Pons (tissue), 1 donor: ENCODE data around the gene KIAA1328.

ENCODE experiments used
- DNase-seq: peaks from one replicate; pipeline ENCODE4 v3.0.0-alpha.2; 2016; ENCODE audit warnings: low spot score

KIAA1328 gene

GRCh38 chr18:37253394-37254235 is 424.7 kb downstream of the KIAA1328 start:
- no peak for DNase-seq

GRCh38 chr18:37254236-37254754 is 425.4 kb downstream of the KIAA1328 start:
- DNase-seq: no peak

DNA sequence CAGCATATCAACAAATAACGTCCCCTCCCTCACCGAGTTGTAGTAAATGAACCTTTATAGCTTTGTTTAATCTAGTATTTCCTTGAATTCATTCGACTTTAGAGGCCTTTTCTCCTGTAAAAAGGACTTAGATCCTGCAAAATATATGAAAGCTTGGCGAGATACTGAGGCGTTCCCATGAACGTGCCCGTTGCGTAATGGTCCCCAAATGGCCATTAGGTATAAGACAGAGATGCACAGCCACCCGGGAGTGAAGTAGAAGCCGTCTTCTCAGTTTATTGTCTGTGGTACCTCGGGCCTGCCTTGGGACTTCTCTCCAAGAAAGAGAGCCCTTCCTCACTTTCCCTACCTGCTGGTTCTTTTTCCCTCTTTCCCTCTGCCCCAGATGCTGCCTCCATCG is 426.0 kb downstream of the KIAA1328 start:
- DNase-seq: no peak

DNA sequence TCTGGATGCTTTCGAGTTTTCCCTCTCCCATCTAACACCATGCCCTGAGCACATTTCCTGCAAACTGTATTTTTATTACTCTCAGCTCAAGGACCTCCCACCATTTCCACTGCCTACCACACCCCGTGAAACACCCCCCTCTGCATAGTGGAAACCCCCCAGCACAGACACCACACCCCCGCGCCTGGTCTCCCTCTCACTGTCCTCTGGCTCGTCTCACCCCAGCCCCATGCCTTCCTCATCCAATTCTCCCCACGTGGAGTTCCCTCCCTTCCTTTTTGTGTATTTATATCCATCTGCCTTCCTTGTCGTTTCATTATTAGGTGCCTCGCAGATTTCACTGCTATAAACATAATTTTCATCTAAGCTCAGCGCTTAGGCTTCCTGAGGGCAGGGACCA is 429.2 kb downstream of the KIAA1328 start:
- DNase-seq: no peak

DNA sequence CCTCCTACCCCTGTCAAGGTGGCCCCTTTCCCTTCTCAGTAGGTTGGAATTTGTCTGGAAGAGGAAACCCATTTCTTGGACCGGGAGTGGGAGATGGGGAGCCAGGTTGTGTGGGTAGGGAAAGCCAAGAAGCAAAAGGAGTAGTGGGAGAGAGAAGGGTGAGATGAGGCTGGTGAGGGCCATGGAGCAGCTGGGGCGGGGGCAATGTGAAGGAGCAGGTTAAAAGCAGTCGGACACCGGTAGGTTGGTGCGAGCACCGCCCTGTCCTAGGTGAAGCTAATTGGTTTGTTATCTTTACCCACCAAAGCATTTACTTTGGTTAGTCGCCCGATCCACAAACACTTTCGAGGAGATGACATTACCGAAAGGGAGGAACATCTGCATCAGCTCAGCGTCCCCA is 429.9 kb downstream of the KIAA1328 start:
- DNase-seq: no peak

- DNase-seq: no peak
Measured at GRCh38 chr18:37259711-37260110, 430.8 kb downstream of the KIAA1328 start.

DNA sequence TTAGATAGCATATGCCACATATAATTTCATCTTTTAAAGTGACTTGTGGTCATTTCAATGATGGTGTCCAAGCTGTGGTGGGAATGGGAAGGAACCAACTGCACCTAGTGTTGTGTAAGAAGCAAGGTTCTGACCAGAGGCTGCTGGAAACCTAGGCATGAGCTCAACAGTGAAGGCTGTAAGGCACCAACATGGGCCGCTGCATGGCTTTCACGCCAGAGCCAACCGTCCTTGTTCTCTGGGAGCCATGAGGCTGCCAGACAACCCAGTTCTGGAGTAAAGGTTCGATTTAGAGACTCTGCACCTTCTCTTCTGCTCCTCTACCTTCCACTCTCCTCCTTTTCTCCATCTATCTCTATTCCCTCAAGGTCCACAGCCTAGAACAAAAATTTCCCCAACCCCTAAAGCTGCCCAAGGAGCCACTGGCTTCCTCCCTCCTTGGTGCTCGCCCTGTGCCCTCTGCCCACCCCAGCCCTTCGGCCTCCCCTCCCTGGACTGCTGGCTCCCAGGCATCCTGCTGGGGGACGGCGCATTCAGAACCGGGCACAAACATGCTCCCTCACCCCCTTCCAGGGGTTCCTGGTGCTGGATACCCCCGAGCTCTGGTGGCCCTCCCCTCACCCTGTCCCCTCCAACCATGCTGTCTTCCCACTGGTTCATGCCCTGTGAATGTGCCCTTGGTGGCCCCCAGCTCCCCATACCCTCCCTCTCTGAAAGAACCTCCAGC is 431.6 kb downstream of the KIAA1328 start:
- no peak for DNase-seq

DNA sequence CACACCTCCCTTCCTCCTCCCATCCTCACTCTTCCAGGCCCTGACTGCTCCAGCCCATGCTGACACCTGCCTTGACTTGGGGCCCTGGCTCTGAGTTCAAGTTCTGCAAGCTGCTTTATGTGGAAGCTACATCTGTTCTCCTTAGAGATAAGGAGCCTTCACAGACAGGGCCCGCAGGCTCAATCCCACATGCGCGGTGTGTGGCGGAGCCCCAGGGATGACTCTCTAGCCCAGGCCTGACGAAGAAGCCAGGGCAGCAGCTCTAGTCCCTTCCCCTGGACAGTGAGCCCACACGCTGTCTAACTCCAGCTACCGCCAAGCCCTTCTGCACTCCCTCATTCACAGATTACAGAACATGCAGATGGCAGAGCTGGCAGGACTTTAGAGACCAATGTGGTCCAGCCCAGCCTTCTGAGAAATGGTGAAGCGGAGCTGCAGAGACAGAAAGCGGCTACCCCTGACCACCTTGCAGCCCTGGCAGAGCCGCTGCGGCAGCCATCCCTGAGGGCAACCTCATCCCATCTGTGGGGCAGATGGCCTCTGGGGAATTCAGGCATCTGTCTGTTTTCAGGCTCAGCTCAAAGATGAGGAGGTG is 432.4 kb downstream of the KIAA1328 start:
- DNase-seq: no peak

- DNase-seq: no peak
Measured at GRCh38 chr18:37261988-37262387, 433.1 kb downstream of the KIAA1328 start.

DNA sequence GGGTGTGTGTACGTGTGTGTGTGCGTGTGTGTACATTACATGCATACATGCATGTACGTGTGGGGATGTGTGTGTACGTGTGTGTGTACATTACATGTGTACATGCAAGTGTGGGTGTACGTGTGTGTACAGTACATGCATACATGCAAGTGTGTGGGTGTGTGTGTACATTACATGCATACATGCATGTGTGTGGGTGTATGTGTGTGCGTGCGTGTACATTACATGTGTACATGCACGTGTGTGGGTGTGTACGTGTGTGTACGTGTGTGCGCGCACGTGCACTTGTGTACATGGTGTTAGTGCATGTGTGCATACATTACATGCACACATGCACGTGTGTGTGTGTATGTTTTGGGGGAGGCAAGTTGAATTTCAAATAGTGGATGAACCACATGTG is 436.0 kb downstream of the KIAA1328 start:
- no peak for DNase-seq

- DNase-seq: no peak
Measured at GRCh38 chr18:37265382-37265781, 436.5 kb downstream of the KIAA1328 start.

DNA sequence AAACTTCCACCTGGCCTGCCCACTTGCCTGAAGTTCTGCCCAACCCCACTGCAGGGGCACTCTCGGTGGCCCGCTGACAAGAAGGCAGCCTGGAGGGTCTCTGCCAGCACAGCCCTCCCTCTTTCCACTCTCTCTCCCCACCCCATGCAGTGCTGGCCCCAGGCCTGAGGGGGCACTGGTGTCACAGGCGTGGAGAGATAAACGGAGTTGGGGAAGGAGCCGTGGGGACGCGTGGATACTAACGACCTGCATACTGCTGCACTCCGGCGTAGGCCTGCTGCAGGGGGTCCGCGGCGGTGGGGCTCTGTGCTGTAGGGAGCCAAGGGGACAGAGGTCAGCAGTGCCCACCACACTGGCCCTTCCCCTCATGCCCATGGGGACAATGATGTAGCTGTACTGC is 437.4 kb downstream of the KIAA1328 start:
- no peak for DNase-seq

DNA sequence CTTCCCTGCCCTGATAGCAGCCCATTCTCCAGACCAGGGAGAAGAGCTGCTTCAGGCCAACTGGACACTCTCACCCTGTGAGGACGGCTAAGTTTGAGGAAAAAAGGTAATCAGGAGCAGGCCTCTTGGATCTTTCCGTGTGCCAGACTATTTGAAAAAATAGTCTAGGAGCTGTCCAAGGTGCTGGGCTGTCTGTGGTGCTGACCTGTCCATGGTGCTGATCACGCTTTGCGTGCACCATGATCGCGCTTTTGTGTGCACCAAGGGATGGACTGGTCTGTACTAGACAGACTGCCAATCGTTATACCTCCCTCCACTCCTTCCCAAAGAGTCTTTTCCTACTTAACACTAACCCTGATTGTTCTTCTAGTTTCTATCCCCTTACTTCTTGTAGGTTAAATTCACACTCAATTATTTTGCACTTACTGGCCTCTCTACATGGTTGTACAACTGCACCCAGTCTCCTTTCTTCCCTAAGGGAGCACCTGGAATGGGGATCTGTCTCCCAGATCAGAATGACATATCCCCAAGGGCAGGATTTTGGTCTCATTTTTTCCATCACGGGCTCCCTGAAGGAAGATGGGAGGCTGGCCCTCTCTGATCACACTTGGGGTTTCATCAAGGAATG is 441.2 kb downstream of the KIAA1328 start:
- peak; percentile 26 for DNase-seq

- DNase-seq: no peak
Measured at GRCh38 chr18:37270666-37271052, 441.7 kb downstream of the KIAA1328 start.

- no peak for DNase-seq
Measured at GRCh38 chr18:37272226-37272625, 443.3 kb downstream of the KIAA1328 start.

DNA sequence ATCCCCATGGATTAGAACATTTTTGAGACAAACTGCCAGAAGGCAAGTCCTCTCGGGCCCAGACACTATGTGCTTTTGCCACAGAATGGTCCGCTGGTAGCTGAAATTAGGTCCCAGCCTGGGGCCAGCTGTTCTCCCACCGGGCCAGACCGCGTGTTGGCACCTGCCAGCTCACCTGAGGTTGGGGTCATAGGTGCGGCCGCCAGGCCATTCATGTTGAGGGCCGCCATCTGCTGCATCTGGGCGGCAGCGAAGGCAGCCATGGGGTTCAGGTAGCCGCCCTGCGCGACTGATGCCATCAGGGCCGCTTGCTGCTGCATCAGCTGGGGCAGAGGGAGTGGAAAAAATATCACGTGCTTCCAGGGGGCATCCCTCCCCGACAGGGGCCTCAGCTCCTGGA is 443.9 kb downstream of the KIAA1328 start:
- DNase-seq: no peak

DNA sequence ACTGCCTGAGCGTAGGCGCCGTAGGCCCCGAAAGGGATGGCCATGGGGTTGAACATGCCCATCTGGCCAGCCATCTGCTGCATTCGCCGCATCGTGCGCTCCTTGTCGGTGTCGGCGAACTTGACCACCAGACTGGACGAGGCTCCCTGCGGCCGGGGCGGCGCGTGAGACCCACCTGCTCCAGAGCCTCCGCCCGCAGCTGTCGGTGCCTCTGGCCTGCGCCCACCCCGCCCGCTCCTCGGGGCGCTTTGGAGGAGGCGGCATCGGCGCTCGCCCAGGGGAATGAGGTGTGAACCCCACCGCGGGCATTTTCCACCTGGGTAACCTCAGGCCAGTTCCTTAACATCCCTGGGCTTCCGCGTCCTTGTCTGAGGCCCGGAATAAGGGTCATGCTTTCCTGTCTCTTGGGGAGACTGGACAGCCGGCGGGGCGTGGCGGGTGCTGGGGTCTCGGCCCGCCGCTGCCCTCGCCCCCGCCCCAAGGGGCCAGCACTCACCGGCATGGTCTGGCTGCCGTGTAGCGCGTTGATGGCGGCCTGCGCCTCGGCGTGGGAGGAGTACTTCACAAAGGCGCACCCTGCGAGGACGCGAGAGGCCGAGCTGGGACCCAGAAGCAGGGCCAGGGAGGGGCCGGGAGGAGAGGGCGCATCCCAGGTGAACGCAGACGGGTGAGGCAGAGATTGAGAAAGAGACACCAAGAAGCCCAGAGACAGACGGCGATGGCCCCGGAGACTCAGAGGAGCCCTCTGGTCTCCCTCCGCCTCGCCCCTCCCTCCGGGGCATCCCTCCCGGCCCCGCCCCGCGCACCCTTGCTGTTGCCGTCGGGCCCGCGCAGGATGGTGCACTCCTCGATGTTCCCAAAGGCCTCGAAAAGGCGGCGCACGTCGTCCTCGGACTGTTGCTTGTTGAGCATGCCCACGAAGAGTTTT is 445.6 kb downstream of the KIAA1328 start:
- DNase-seq: no peak

DNA sequence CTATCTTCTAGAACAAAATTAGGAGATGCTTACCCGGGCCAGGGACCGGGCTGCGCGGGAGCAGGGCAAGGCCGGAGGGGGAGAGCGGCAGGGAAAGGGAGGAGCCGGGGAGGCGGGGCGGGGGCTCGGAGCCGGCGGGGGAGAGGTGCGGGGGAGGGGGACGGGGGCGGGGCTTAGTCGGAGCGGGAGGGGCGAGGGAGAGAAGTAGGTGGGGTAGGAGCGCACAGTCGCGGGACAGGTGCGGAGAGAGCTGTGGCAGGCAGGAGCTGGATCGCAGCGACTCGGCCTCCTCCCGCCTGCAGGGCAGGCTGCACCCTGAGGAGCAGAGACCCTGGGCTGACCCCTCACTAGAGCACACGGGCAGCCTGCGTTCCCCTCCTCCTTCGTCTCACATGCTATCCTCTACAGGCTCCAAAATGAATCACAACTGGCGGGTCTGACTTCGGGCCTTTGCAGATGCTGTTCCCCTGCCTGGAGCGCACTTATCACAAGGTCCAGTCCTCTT is 446.4 kb downstream of the KIAA1328 start:
- no peak for DNase-seq

DNA sequence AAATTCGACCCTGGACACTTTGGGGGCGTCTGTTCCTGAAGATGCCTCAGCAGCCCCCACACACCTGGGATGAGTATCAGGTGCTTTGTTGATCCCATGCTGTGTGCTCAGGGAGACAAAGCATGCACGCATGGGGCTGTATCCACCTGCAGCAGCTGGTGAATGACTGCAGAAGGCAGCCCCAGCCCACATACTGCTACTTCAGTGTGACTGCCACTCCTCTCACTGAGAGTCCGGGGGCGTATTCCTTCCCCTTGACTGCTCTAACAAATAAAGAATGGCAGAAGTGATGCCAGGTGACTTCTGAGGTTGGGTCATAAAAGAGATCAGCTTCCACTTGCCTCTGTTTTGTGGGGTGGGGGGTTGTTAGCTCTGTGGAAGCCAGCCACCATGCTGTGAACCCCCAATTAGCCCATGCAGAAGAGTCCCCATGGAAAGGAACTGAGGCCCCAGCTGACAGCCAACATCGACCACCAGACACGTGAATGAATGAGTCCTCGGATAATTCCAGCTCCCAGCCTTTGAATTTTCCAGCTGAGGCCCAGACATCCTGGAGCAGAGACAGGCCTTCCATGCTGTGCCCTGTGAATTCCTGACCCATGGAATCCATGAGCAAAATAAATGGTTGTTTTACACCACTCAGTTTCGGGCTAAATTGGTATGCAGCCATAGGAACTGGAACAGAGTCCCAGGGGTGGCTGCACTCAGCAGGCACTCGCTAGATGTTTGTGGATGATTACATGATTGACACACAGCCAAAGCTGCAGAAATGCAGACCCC is 447.4 kb downstream of the KIAA1328 start:
- DNase-seq: no peak

GRCh38 chr18:37277804-37278203 is 448.9 kb downstream of the KIAA1328 start:
- no peak for DNase-seq
